GM12875 (cell line): ENCODE measurements around the gene ZNF77.

Experiments
- H3K4me3 ChIP-seq: one replicate; pipeline ENCODE4 v1.5.1; 2011; ENCODE audit warnings: low read depth, low read length, control low read depth
- CTCF ChIP-seq: IDR thresholded peaks from 2 replicates; pipeline ENCODE4 v1.5.1; 2011; ENCODE audit warnings: low read depth, mild to moderate bottlenecking, control low read depth, inconsistent platforms, low read length, moderate library complexity, borderline replicate concordance; ENCODE audit not compliant: insufficient read depth

ZNF77 gene

GRCh38 chr19:2960120-2960519, 15.3 kb upstream of the ZNF77 start:
- no peak for TF ChIP-seq CTCF
- no peak overlapping the region for H3K4me3 ChIP-seq

GRCh38 chr19:2957160-2957559, 12.4 kb upstream of the ZNF77 start:
- no peak for TF ChIP-seq CTCF
- H3K4me3 ChIP-seq, result no peak overlapping the region

GRCh38 chr19:2952953-2953481, 8.2 kb upstream of the ZNF77 start:
- H3K4me3 ChIP-seq, result no peak overlapping the region

GRCh38 chr19:2950286-2951124, 5.7 kb upstream of the ZNF77 start:
- H3K4me3 ChIP-seq, result peak overlapping the region; percentile 80
- TF ChIP-seq CTCF, result no peak

More at GRCh38 chr19:2952953-2953481, 8.2 kb upstream of the ZNF77 start:
- 0 out of 2 replicates have a peak, but pooled peaks have one; percentile 6 for TF ChIP-seq CTCF

GRCh38 chr19:2949939-2950285, 5.1 kb upstream of the ZNF77 start:
- peak overlapping the region; percentile 80 for H3K4me3 ChIP-seq
- no peak for TF ChIP-seq CTCF

- no peak for TF ChIP-seq CTCF
- peak overlapping the region; percentile 80 for H3K4me3 ChIP-seq
Measured at GRCh38 chr19:2945575-2946184, 909 bp upstream of the ZNF77 start.
